ENCODE data around the gene TYRO3. TPM values are rescaled to one million over a fixed set of nuclear protein-coding genes. Genes with fewer than 3 reads are reported as not detected.

Gene TYRO3
- total and polyA plus RNA-seq, 3 donors from 2014 or later: 99.0 to 156 (median 107) TPM

DNA sequence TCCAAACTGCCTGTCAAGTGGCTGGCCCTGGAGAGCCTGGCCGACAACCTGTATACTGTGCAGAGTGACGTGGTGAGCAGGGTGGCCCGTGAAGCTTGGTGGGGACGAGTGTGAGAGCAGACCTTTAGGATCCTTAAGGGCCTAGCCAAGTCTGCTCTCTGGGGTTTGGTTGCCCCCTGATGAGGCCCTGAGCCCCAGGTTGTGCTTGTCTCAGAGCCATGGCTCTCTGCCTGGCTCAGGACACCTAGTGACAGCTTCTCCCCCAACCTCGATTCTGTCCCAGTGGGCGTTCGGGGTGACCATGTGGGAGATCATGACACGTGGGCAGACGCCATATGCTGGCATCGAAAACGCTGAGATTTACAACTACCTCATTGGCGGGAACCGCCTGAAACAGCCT, 14.4 kb downstream of the TYRO3 start:
- WGBS, 2 donors: 84 to 88% methylated on average over 11 to 13 of the region's 13 CpGs
- no peaks in the 10 kb centered on the region for H3K36me3 ChIP-seq (ENCODE audit: low read depth, missing control alignments)

DNA sequence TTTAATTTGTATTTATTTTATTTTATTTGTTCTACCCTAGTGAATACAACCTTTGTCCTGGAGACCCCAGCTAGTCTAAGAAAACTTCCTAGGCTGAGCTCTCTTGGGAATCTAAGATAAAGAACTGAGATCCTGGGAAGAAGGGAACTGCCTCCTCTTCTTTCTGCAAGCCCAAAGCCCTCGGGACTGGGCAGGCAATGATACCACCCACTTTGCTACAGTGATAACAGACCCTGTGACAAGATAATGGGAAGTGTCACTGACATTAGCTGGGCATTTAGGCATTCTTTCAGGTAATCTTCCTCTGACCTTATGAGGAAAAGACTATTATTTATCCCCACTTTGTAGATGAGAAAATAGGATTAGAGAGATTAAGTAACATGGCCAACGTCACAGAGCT, 15.1 kb downstream of the TYRO3 start:
- H3K27ac ChIP-seq: peak overlapping the region in 1 of 2 donors; percentile 26
- WGBS, 2 donors: 31 to 56% methylated on average over 2 of the region's 2 CpGs
- H3K9me3 ChIP-seq: no peaks in the 10 kb centered on the region
- H3K4me3 ChIP-seq: no peak overlapping the region
- no peaks in the 10 kb centered on the region for H3K27me3 ChIP-seq
- H3K36me3 ChIP-seq (ENCODE audit: low read depth, missing control alignments): no peaks in the 10 kb centered on the region
- TF ChIP-seq POLR2A (IDR thresholded peaks at IDR 0.05): no peak
- TF ChIP-seq, protein P1, sequence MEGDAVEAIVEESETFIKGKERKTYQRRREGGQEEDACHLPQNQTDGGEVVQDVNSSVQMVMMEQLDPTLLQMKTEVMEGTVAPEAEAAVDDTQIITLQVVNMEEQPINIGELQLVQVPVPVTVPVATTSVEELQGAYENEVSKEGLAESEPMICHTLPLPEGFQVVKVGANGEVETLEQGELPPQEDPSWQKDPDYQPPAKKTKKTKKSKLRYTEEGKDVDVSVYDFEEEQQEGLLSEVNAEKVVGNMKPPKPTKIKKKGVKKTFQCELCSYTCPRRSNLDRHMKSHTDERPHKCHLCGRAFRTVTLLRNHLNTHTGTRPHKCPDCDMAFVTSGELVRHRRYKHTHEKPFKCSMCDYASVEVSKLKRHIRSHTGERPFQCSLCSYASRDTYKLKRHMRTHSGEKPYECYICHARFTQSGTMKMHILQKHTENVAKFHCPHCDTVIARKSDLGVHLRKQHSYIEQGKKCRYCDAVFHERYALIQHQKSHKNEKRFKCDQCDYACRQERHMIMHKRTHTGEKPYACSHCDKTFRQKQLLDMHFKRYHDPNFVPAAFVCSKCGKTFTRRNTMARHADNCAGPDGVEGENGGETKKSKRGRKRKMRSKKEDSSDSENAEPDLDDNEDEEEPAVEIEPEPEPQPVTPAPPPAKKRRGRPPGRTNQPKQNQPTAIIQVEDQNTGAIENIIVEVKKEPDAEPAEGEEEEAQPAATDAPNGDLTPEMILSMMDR (IDR thresholded peaks at IDR 0.05): no peak
- H3K4me1 ChIP-seq: peaks cover 27% of the 10 kb centered on the region
- intact Hi-C loops (cut with DNase I; ENCODE audit: low total_unique reads): no loop called here
- DNase-seq: no peak

More for the DNA sequence above, 14.4 kb downstream of the TYRO3 start:
- DNase-seq: no peak
- H3K4me1 ChIP-seq: peaks cover 31% of the 10 kb centered on the region
- intact Hi-C loops (cut with DNase I; ENCODE audit: low total_unique reads): no loop called here
- no peaks in the 10 kb centered on the region for H3K9me3 ChIP-seq
- no peak overlapping the region for H3K4me3 ChIP-seq
- no peaks in the 10 kb centered on the region for H3K27me3 ChIP-seq
- H3K27ac ChIP-seq: peak overlapping the region in 1 of 2 donors; percentile 32
- TF ChIP-seq POLR2A (IDR thresholded peaks at IDR 0.05): no peak
- TF ChIP-seq, protein P1 (IDR thresholded peaks at IDR 0.05): no peak

DNA sequence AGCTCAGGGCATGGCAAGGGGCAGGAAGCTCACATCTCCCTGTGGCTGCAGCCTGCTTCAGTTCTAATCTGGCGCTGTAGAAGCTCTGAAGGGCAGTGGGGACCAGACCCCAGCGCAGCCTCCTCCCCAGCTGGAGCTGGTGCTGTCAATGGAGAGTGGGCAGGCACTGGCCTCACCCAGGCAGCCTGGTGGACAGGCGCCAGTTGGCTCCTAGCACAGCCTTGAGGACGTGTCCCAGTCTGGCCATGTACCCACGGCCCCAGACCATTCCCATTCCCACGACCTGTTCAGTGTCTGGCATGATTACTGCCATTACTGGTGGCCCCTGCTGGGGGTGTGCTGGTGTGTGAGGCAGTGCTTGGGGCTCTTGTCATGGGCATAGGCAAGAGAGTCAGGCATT, 16.3 kb downstream of the TYRO3 start:
- Histone ChIP-seq H3K36me3 (ENCODE audit: low read depth, missing control alignments) (no peaks in the 10 kb centered on the region), H3K4me1 (peaks cover 21% of the 10 kb centered on the region), H3K4me3 (no peak overlapping the region), H3K27me3 (no peaks in the 10 kb centered on the region), H3K27ac (peak overlapping the region in 1 of 2 donors; percentile 14), H3K9me3 (no peaks in the 10 kb centered on the region)
- peak; percentile 61 for DNase-seq
- intact Hi-C loops (cut with DNase I; ENCODE audit: low total_unique reads): no loop called here
- 58% methylated on average over 6 of the region's 6 CpGs; no CpG with 5 or more reads in 1 of the 2 donors for WGBS, 2 donors
- TF ChIP-seq, protein P1 (IDR thresholded peaks at IDR 0.05): no peak
- no peak for TF ChIP-seq POLR2A (IDR thresholded peaks at IDR 0.05)

DNA sequence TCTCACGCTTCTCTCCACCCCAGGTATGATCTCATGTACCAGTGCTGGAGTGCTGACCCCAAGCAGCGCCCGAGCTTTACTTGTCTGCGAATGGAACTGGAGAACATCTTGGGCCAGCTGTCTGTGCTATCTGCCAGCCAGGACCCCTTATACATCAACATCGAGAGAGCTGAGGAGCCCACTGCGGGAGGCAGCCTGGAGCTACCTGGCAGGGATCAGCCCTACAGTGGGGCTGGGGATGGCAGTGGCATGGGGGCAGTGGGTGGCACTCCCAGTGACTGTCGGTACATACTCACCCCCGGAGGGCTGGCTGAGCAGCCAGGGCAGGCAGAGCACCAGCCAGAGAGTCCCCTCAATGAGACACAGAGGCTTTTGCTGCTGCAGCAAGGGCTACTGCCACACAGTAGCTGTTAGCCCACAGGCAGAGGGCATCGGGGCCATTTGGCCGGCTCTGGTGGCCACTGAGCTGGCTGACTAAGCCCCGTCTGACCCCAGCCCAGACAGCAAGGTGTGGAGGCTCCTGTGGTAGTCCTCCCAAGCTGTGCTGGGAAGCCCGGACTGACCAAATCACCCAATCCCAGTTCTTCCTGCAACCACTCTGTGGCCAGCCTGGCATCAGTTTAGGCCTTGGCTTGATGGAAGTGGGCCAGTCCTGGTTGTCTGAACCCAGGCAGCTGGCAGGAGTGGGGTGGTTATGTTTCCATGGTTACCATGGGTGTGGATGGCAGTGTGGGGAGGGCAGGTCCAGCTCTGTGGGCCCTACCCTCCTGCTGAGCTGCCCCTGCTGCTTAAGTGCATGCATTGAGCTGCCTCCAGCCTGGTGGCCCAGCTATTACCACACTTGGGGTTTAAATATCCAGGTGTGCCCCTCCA, 19.1 kb downstream of the TYRO3 start:
- Histone ChIP-seq H3K4me3 (no peak overlapping the region), H3K36me3 (ENCODE audit: low read depth, missing control alignments) (no peaks in the 10 kb centered on the region), H3K9me3 (no peaks in the 10 kb centered on the region), H3K27me3 (no peaks in the 10 kb centered on the region), H3K4me1 (peaks cover 15% of the 10 kb centered on the region), H3K27ac (no peak overlapping the region)
- WGBS, 2 donors: 86 to 93% methylated on average over 4 to 12 of the region's 12 CpGs
- TF ChIP-seq POLR2A (IDR thresholded peaks at IDR 0.05): no peak
- TF ChIP-seq, protein P1 (IDR thresholded peaks at IDR 0.05): no peak
- DNase-seq: no peak
- intact Hi-C loops (cut with DNase I; ENCODE audit: low total_unique reads): no loop called here

Measured in testis (tissue), 3 donors.